Measurements from ENCODE around the gene NLRX1.
A peak's percentile ranks its signal among the peaks of the same experiment; 100 is the strongest.
"Not testable (repeated sequence)": the region's sequence is repeated elsewhere in the genome, so short reads cannot be mapped to it uniquely, and the experiment has no call there.

Gene NLRX1

DNA sequence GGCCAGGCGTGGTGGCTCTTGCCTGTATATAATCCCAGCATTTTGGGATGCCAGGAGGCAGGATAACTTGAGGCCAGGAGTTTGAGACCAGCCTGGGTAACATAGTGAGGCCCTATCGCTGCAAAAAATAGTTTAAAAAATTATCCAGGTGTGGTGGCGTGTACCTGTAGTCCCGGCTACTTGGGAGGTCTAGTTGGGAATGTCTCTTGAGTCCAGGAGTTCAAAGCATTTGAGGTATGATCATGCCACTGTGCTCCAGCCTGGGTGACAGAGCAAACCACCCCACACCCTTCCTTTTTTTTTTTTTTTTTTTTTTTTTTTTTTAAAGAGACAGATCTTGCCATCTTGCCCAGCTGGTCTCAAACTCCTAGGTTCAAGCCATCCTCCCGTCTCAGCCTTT is 54.4 kb downstream of the NLRX1 start:
- no peak for DNase-seq
- peaks cover 34% of the 10 kb centered on the region for H3K79me2 ChIP-seq (ENCODE audit: control insufficient read depth, insufficient read depth, low read length)
- H4K5ac ChIP-seq (ENCODE audit: low read length): no peak overlapping the region
- no peak overlapping the region for H3K4me3 ChIP-seq (ENCODE audit: low read length)
- H2BK15ac ChIP-seq (replicated peaks; ENCODE audit: low read depth): no peak overlapping the region
- H2BK5ac ChIP-seq (ENCODE audit: low read length): no peak overlapping the region
- no peak overlapping the region for H2BK120ac ChIP-seq (ENCODE audit: low read depth, low read length)
- no peak overlapping the region for H3K4ac ChIP-seq (ENCODE audit: low read depth, low read length)
- no peak overlapping the region for H4K8ac ChIP-seq (ENCODE audit: low read depth, low read length)
- H3K4me1 ChIP-seq (ENCODE audit: control insufficient read depth, low read depth, low read length): no peaks in the 10 kb centered on the region
- no CpG with 5 or more reads among the region's 5 CpGs for WGBS (ENCODE audit: extremely low coverage, insufficient coverage, low lambda C conversion rate)
- no peak overlapping the region for H3K4me2 ChIP-seq (ENCODE audit: low read length)
- no peak overlapping the region for H3K9ac ChIP-seq (ENCODE audit: low read length)
- no peak overlapping the region for H3K56ac ChIP-seq (ENCODE audit: low read length)
- no peaks in the 10 kb centered on the region for H3K36me3 ChIP-seq (ENCODE audit: control insufficient read depth, insufficient read depth, low read length)
- no peak overlapping the region for H2AK5ac ChIP-seq (ENCODE audit: low read length)
- H3K79me1 ChIP-seq (ENCODE audit: low read length): peaks cover 3% of the 10 kb centered on the region
- no peak overlapping the region for H3K18ac ChIP-seq (ENCODE audit: low read length)
- no peaks in the 10 kb centered on the region for H3K27me3 ChIP-seq (ENCODE audit: insufficient read depth, low read length, poor library complexity)
- no peak overlapping the region for H3K23ac ChIP-seq (ENCODE audit: low read length)
- no peak overlapping the region for H3K27ac ChIP-seq (ENCODE audit: low read depth, low read length)

- no peak overlapping the region for H4K5ac ChIP-seq (ENCODE audit: low read length)
- peaks cover 2% of the 10 kb centered on the region for H3K79me1 ChIP-seq (ENCODE audit: low read length)
Measured at GRCh38 chr11:119223856-119224255, 55.3 kb downstream of the NLRX1 start.

DNA sequence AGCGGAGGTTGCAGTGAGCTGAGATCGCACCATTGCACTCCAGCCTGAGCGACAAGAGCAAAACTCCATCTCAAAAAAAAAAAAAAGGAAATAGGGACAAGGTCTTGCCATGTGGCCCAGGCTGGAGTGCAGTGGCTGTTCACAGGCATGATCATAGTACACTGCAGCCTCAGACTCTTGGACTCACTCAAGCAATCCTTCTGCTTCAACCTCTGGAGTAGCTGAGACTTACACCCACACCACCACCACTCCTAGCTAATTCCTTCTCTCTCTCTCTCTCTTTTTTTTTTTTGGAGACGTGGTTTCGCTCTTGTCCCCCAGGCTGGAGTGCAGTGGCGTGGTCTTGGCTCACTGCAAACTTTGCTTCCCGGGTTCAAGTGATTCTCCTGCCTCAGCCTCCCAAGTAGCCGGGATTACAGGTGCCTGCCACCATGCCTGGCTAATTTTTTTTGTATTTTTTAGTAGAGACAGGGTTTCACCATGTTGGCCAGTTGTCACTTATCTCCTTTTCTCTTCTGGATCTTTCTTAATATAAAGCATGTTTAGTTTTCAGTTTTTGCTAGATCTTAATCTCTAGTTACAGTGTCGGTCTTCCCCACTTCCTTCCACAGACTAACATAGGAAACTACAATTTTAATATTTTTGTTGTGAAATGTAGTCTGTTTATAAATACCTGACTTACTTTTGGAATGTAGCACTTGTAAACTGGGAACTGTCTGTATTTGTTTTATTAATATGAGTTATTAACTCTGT is 60.2 kb downstream of the NLRX1 start:
- H3K79me2 ChIP-seq (ENCODE audit: control insufficient read depth, insufficient read depth, low read length): peaks cover 15% of the 10 kb centered on the region
- H3K4me1 ChIP-seq (ENCODE audit: control insufficient read depth, low read depth, low read length); H3K4me3 ChIP-seq (ENCODE audit: low read length); H2AK5ac ChIP-seq (ENCODE audit: low read length); H3K27me3 ChIP-seq (ENCODE audit: insufficient read depth, low read length, poor library complexity); H3K9ac ChIP-seq (ENCODE audit: low read length); H4K8ac ChIP-seq (ENCODE audit: low read depth, low read length); H3K79me1 ChIP-seq (ENCODE audit: low read length); H3K18ac ChIP-seq (ENCODE audit: low read length); H4K5ac ChIP-seq (ENCODE audit: low read length); H3K36me3 ChIP-seq (ENCODE audit: control insufficient read depth, insufficient read depth, low read length); H3K56ac ChIP-seq (ENCODE audit: low read length); H2BK5ac ChIP-seq (ENCODE audit: low read length); H2BK15ac ChIP-seq (replicated peaks; ENCODE audit: low read depth); H3K23ac ChIP-seq (ENCODE audit: low read length); H3K4me2 ChIP-seq (ENCODE audit: low read length); H3K4ac ChIP-seq (ENCODE audit: low read depth, low read length); H2BK120ac ChIP-seq (ENCODE audit: low read depth, low read length); H3K27ac ChIP-seq (ENCODE audit: low read depth, low read length); DNase-seq: not testable (repeated sequence)
- WGBS (ENCODE audit: extremely low coverage, insufficient coverage, low lambda C conversion rate): no CpG with 5 or more reads among the region's 9 CpGs

More at GRCh38 chr11:119223856-119224255, 55.3 kb downstream of the NLRX1 start:
- Histone ChIP-seq H3K4me3 (ENCODE audit: low read length) (no peak overlapping the region), H2BK15ac (replicated peaks; ENCODE audit: low read depth) (no peak overlapping the region), H3K4me2 (ENCODE audit: low read length) (no peak overlapping the region), H2AK5ac (ENCODE audit: low read length) (no peak overlapping the region), H3K79me2 (ENCODE audit: control insufficient read depth, insufficient read depth, low read length) (peaks cover 25% of the 10 kb centered on the region), H3K36me3 (ENCODE audit: control insufficient read depth, insufficient read depth, low read length) (no peaks in the 10 kb centered on the region), H2BK120ac (ENCODE audit: low read depth, low read length) (no peak overlapping the region), H3K4ac (ENCODE audit: low read depth, low read length) (no peak overlapping the region), H2BK5ac (ENCODE audit: low read length) (no peak overlapping the region), H3K23ac (ENCODE audit: low read length) (no peak overlapping the region), H3K27me3 (ENCODE audit: insufficient read depth, low read length, poor library complexity) (no peaks in the 10 kb centered on the region), H3K9ac (ENCODE audit: low read length) (no peak overlapping the region), H3K4me1 (ENCODE audit: control insufficient read depth, low read depth, low read length) (no peaks in the 10 kb centered on the region), H3K18ac (ENCODE audit: low read length) (no peak overlapping the region), H3K56ac (ENCODE audit: low read length) (no peak overlapping the region), H4K8ac (ENCODE audit: low read depth, low read length) (no peak overlapping the region), H3K27ac (ENCODE audit: low read depth, low read length) (no peak overlapping the region)
- no CpG with 5 or more reads among the region's 1 CpG for WGBS (ENCODE audit: extremely low coverage, insufficient coverage, low lambda C conversion rate)
- no peak for DNase-seq

- Histone ChIP-seq H3K4ac (ENCODE audit: low read depth, low read length) (no peak overlapping the region), H3K18ac (ENCODE audit: low read length) (no peak overlapping the region), H3K23ac (ENCODE audit: low read length) (no peak overlapping the region), H3K4me2 (ENCODE audit: low read length) (no peak overlapping the region), H4K5ac (ENCODE audit: low read length) (no peak overlapping the region), H3K27ac (ENCODE audit: low read depth, low read length) (no peak overlapping the region), H2BK5ac (ENCODE audit: low read length) (no peak overlapping the region), H3K79me1 (ENCODE audit: low read length) (peaks cover 3% of the 10 kb centered on the region), H3K9ac (ENCODE audit: low read length) (no peak overlapping the region), H3K56ac (ENCODE audit: low read length) (no peak overlapping the region), H2AK5ac (ENCODE audit: low read length) (no peak overlapping the region), H4K8ac (ENCODE audit: low read depth, low read length) (no peak overlapping the region), H2BK120ac (ENCODE audit: low read depth, low read length) (no peak overlapping the region), H3K79me2 (ENCODE audit: control insufficient read depth, insufficient read depth, low read length) (peaks cover 13% of the 10 kb centered on the region), H3K4me1 (ENCODE audit: control insufficient read depth, low read depth, low read length) (no peaks in the 10 kb centered on the region), H3K36me3 (ENCODE audit: control insufficient read depth, insufficient read depth, low read length) (no peaks in the 10 kb centered on the region), H2BK15ac (replicated peaks; ENCODE audit: low read depth) (no peak overlapping the region), H3K27me3 (ENCODE audit: insufficient read depth, low read length, poor library complexity) (no peaks in the 10 kb centered on the region), H3K4me3 (ENCODE audit: low read length) (no peak overlapping the region)
- WGBS (ENCODE audit: extremely low coverage, insufficient coverage, low lambda C conversion rate): no CpG with 5 or more reads among the region's 3 CpGs
- peak; percentile 48 for DNase-seq
Measured at GRCh38 chr11:119229288-119229672, 60.8 kb downstream of the NLRX1 start.

- Histone ChIP-seq H3K4me1 (ENCODE audit: control insufficient read depth, low read depth, low read length) (no peaks in the 10 kb centered on the region), H2BK120ac (ENCODE audit: low read depth, low read length) (no peak overlapping the region), H3K4me2 (ENCODE audit: low read length) (no peak overlapping the region), H3K4ac (ENCODE audit: low read depth, low read length) (no peak overlapping the region), H3K36me3 (ENCODE audit: control insufficient read depth, insufficient read depth, low read length) (no peaks in the 10 kb centered on the region), H2BK15ac (replicated peaks; ENCODE audit: low read depth) (no peak overlapping the region), H3K27ac (ENCODE audit: low read depth, low read length) (no peak overlapping the region), H3K79me1 (ENCODE audit: low read length) (peaks cover 3% of the 10 kb centered on the region), H2AK5ac (ENCODE audit: low read length) (no peak overlapping the region), H3K56ac (ENCODE audit: low read length) (no peak overlapping the region), H3K4me3 (ENCODE audit: low read length) (no peak overlapping the region), H3K9ac (ENCODE audit: low read length) (no peak overlapping the region), H3K27me3 (ENCODE audit: insufficient read depth, low read length, poor library complexity) (no peaks in the 10 kb centered on the region), H2BK5ac (ENCODE audit: low read length) (no peak overlapping the region), H3K18ac (ENCODE audit: low read length) (no peak overlapping the region), H3K79me2 (ENCODE audit: control insufficient read depth, insufficient read depth, low read length) (peaks cover 10% of the 10 kb centered on the region), H4K8ac (ENCODE audit: low read depth, low read length) (no peak overlapping the region), H3K23ac (ENCODE audit: low read length) (no peak overlapping the region), H4K5ac (ENCODE audit: low read length) (no peak overlapping the region)
- no peak for DNase-seq
- WGBS (ENCODE audit: extremely low coverage, insufficient coverage, low lambda C conversion rate): no CpG with 5 or more reads among the region's 4 CpGs
Measured at GRCh38 chr11:119229741-119230140, 61.2 kb downstream of the NLRX1 start.
